ENCODE results near the gene DNA2.
"Not testable (repeated sequence)": the region's sequence is repeated elsewhere in the genome, so short reads cannot be mapped to it uniquely, and the experiment has no call there.

Gene DNA2

GRCh38 chr10:68470300-68470699 is 1.5 kb downstream of the DNA2 start:
- peak overlapping the region; percentile 82 for H3K4me3 ChIP-seq (replicated peaks; ENCODE audit: low read depth, low read length)

GRCh38 chr10:68469838-68470237 is 1.9 kb downstream of the DNA2 start:
- DNase-seq (ENCODE audit: extremely low read depth, low read depth): no peak
- no peak for TF ChIP-seq CTCF (IDR thresholded peaks at IDR 0.05; ENCODE audit: low read depth, low read length, missing control alignments)
- peak overlapping the region; percentile 82 for H3K4me3 ChIP-seq (replicated peaks; ENCODE audit: low read depth, low read length)

More at GRCh38 chr10:68470300-68470699, 1.5 kb downstream of the DNA2 start:
- TF ChIP-seq CTCF (IDR thresholded peaks at IDR 0.05; ENCODE audit: low read depth, low read length, missing control alignments): no peak
- no peak for DNase-seq (ENCODE audit: extremely low read depth, low read depth)

- H3K4me3 ChIP-seq (replicated peaks; ENCODE audit: low read depth, low read length); DNase-seq (ENCODE audit: extremely low read depth, low read depth): not testable (repeated sequence)
Measured at GRCh38 chr10:68464729-68465128, 7.0 kb downstream of the DNA2 start.

GRCh38 chr10:68463365-68464093 is 8.2 kb downstream of the DNA2 start:
- DNase-seq (ENCODE audit: extremely low read depth, low read depth): no peak
- H3K4me3 ChIP-seq (replicated peaks; ENCODE audit: low read depth, low read length): no peak overlapping the region
- no peak for TF ChIP-seq CTCF (IDR thresholded peaks at IDR 0.05; ENCODE audit: low read depth, low read length, missing control alignments)

- no peak for TF ChIP-seq CTCF (IDR thresholded peaks at IDR 0.05; ENCODE audit: low read depth, low read length, missing control alignments)
- no peak for DNase-seq (ENCODE audit: extremely low read depth, low read depth)
- no peak overlapping the region for H3K4me3 ChIP-seq (replicated peaks; ENCODE audit: low read depth, low read length)
Measured at GRCh38 chr10:68462536-68462935, 9.2 kb downstream of the DNA2 start.

- TF ChIP-seq CTCF (IDR thresholded peaks at IDR 0.05; ENCODE audit: low read depth, low read length, missing control alignments): no peak
Measured at GRCh38 chr10:68461032-68461431, 10.7 kb downstream of the DNA2 start.

GRCh38 chr10:68449698-68450097 is 22.1 kb downstream of the DNA2 start:
- peak; percentile 11 for DNase-seq (ENCODE audit: extremely low read depth, low read depth)
- H3K4me3 ChIP-seq (replicated peaks; ENCODE audit: low read depth, low read length): not testable (repeated sequence)

More at GRCh38 chr10:68461032-68461431, 10.7 kb downstream of the DNA2 start:
- no peak for DNase-seq (ENCODE audit: extremely low read depth, low read depth)
- no peak overlapping the region for H3K4me3 ChIP-seq (replicated peaks; ENCODE audit: low read depth, low read length)

GRCh38 chr10:68446179-68446578 is 25.6 kb downstream of the DNA2 start:
- TF ChIP-seq CTCF (IDR thresholded peaks at IDR 0.05; ENCODE audit: low read depth, low read length, missing control alignments): no peak
- no peak overlapping the region for H3K4me3 ChIP-seq (replicated peaks; ENCODE audit: low read depth, low read length)
- DNase-seq (ENCODE audit: extremely low read depth, low read depth): no peak
